Immature natural killer cell (primary cell): ENCODE data around the gene PIAS1. TPM values are rescaled to one million over a fixed set of nuclear protein-coding genes. Genes with fewer than 3 reads are reported as not detected.
A peak's percentile ranks its signal among the peaks of the same experiment; 100 is the strongest.

Experiments used
- DNase-seq, 3 donors: peaks; one replicate each; pipeline ENCODE4 v3.0.0; 2022; ENCODE audit warnings: mixed read lengths in 1 of 3
- H3K27ac Mint-ChIP-seq, 6 donors: one replicate each; pipeline ENCODE4 v1.8.0; 2020; ENCODE audit warnings: mixed read lengths in 6 of 6, mild to moderate bottlenecking in 5 of 6, inconsistent platforms in 4 of 6, moderate library complexity in 3 of 6
- H3K27me3 Mint-ChIP-seq, 3 donors: one replicate each; pipeline ENCODE4 v1.8.0; 2020 to 2021; ENCODE audit warnings: low read depth in 3 of 3, mild to moderate bottlenecking in 3 of 3, mixed read lengths in 3 of 3, moderate library complexity in 3 of 3, inconsistent platforms in 1 of 3
- H3K36me3 Mint-ChIP-seq, 3 donors: one replicate each; pipeline ENCODE4 v1.8.0; 2020; ENCODE audit warnings: mixed read lengths in 3 of 3, inconsistent platforms in 2 of 3, mild to moderate bottlenecking in 2 of 3
- H3K4me1 Mint-ChIP-seq, 2 donors: one replicate each; pipeline ENCODE4 v1.8.0; 2020; ENCODE audit warnings: inconsistent platforms in 2 of 2, mild to moderate bottlenecking in 2 of 2, mixed read lengths in 2 of 2, moderate library complexity in 1 of 2
- H3K4me3 Mint-ChIP-seq, 5 donors: one replicate each; pipeline ENCODE4 v1.8.0; 2020; ENCODE audit warnings: mild to moderate bottlenecking in 5 of 5, mixed read lengths in 5 of 5, inconsistent platforms in 3 of 5, moderate library complexity in 3 of 5
- H3K9me3 Mint-ChIP-seq, 6 donors: one replicate each; pipeline ENCODE4 v1.8.0; 2020; ENCODE audit warnings: mild to moderate bottlenecking in 6 of 6, mixed read lengths in 6 of 6, inconsistent platforms in 4 of 6, moderate library complexity in 3 of 6
- polyA plus RNA-seq, 3 donors: library from polyadenylated mRNA; unstranded; fragments of 300-500 nt; fragmentation: Illumina TruSeq; gene quantifications; one replicate each; pipeline ENCODE4 v1.2.3, GENCODE V29; 2021

PIAS1 gene
- polyA plus RNA-seq, 3 donors from 2014 or later, result 84.1 to 138 (median 112) TPM

GRCh38 chr15:68124700-68125099, 70.6 kb downstream of the PIAS1 start:
- Mint-ChIP-seq H3K4me3 (no peak overlapping the region), H3K36me3 (peaks cover 4 to 12% (median 11%) of the 10 kb centered on the region in 3 donors), H3K4me1 (peaks cover 26 to 64% of the 10 kb centered on the region in 2 donors)

GRCh38 chr15:68126396-68126795, 72.3 kb downstream of the PIAS1 start:
- no peaks in the 10 kb centered on the region for H3K9me3 Mint-ChIP-seq
- peak overlapping the region in 2 of 6 donors; percentile 8 to 17 for H3K27ac Mint-ChIP-seq
- peaks cover 18 to 60% of the 10 kb centered on the region in 2 donors for H3K4me1 Mint-ChIP-seq
- H3K27me3 Mint-ChIP-seq, result peaks cover 0 to 1% (median 0%) of the 10 kb centered on the region in 3 donors
- DNase-seq, result no peak
- H3K4me3 Mint-ChIP-seq, result no peak overlapping the region
- peaks cover under 1 to 8% (median 2%) of the 10 kb centered on the region in 3 donors for H3K36me3 Mint-ChIP-seq

More at GRCh38 chr15:68124700-68125099, 70.6 kb downstream of the PIAS1 start:
- H3K27ac Mint-ChIP-seq, result no peak overlapping the region
- H3K27me3 Mint-ChIP-seq, result peaks cover 0 to 1% (median 0%) of the 10 kb centered on the region in 3 donors
- no peaks in the 10 kb centered on the region for H3K9me3 Mint-ChIP-seq
- no peak for DNase-seq

GRCh38 chr15:68129072-68129471, 75.0 kb downstream of the PIAS1 start:
- Mint-ChIP-seq H3K27me3 (peaks cover 0 to 1% (median 0%) of the 10 kb centered on the region in 3 donors), H3K36me3 (peaks cover 0 to 5% (median 0%) of the 10 kb centered on the region in 3 donors), H3K9me3 (no peaks in the 10 kb centered on the region), H3K27ac (no peak overlapping the region), H3K4me1 (peaks cover 19 to 61% of the 10 kb centered on the region in 2 donors), H3K4me3 (no peak overlapping the region)
- DNase-seq, result no peak

GRCh38 chr15:68130851-68131250, 76.7 kb downstream of the PIAS1 start:
- H3K36me3 Mint-ChIP-seq, result peaks cover 0 to 4% (median 0%) of the 10 kb centered on the region in 3 donors
- peaks cover 9 to 43% of the 10 kb centered on the region in 2 donors for H3K4me1 Mint-ChIP-seq
- H3K9me3 Mint-ChIP-seq, result no peaks in the 10 kb centered on the region
- no peak overlapping the region for H3K4me3 Mint-ChIP-seq
- H3K27me3 Mint-ChIP-seq, result peaks cover 0 to 1% (median 0%) of the 10 kb centered on the region in 3 donors
- no peak for DNase-seq
- H3K27ac Mint-ChIP-seq, result no peak overlapping the region

GRCh38 chr15:68137096-68137495, 83.0 kb downstream of the PIAS1 start:
- peaks cover 17 to 57% of the 10 kb centered on the region in 2 donors for H3K4me1 Mint-ChIP-seq
- no peak for DNase-seq
- H3K4me3 Mint-ChIP-seq, result no peak overlapping the region
- peaks cover 0 to 5% (median 3%) of the 10 kb centered on the region in 3 donors for H3K36me3 Mint-ChIP-seq
- no peak overlapping the region for H3K27ac Mint-ChIP-seq
- H3K27me3 Mint-ChIP-seq, result no peaks in the 10 kb centered on the region
- no peaks in the 10 kb centered on the region for H3K9me3 Mint-ChIP-seq

GRCh38 chr15:68143129-68143528, 89.0 kb downstream of the PIAS1 start:
- Mint-ChIP-seq H3K9me3 (no peaks in the 10 kb centered on the region), H3K27ac (peak overlapping the region in 1 of 6 donors; percentile 49), H3K27me3 (no peaks in the 10 kb centered on the region), H3K4me1 (peaks cover 14 to 62% of the 10 kb centered on the region in 2 donors), H3K4me3 (no peak overlapping the region), H3K36me3 (peaks cover 0 to 24% (median 16%) of the 10 kb centered on the region in 3 donors)
- no peak for DNase-seq

- H3K27ac Mint-ChIP-seq, result peak overlapping the region in 2 of 6 donors; percentile 13 to 49
Measured at GRCh38 chr15:68143785-68144184, 89.7 kb downstream of the PIAS1 start.

GRCh38 chr15:68145706-68146105, 91.6 kb downstream of the PIAS1 start:
- Mint-ChIP-seq H3K9me3 (no peaks in the 10 kb centered on the region), H3K27ac (no peak overlapping the region), H3K4me1 (peaks cover 12 to 51% of the 10 kb centered on the region in 2 donors), H3K4me3 (no peak overlapping the region), H3K27me3 (no peaks in the 10 kb centered on the region), H3K36me3 (peaks cover 0 to 21% (median 12%) of the 10 kb centered on the region in 3 donors)
- no peak for DNase-seq

More at GRCh38 chr15:68143785-68144184, 89.7 kb downstream of the PIAS1 start:
- Mint-ChIP-seq H3K36me3 (peaks cover 0 to 24% (median 16%) of the 10 kb centered on the region in 3 donors), H3K27me3 (no peaks in the 10 kb centered on the region), H3K4me1 (peaks cover 14 to 63% of the 10 kb centered on the region in 2 donors), H3K4me3 (no peak overlapping the region), H3K9me3 (no peaks in the 10 kb centered on the region)
- no peak for DNase-seq

- Mint-ChIP-seq H3K9me3 (no peaks in the 10 kb centered on the region), H3K27ac (peak overlapping the region in 3 of 6 donors; percentile 8 to 68 (median 46)), H3K27me3 (peaks cover 0 to 2% (median 0%) of the 10 kb centered on the region in 3 donors), H3K36me3 (peaks cover 0 to 20% (median 18%) of the 10 kb centered on the region in 3 donors), H3K4me1 (peaks cover 10 to 48% of the 10 kb centered on the region in 2 donors), H3K4me3 (no peak overlapping the region)
- DNase-seq, result no peak
Measured at GRCh38 chr15:68148039-68148438, 93.9 kb downstream of the PIAS1 start.

- DNase-seq, result no peak
- no peak overlapping the region for H3K4me3 Mint-ChIP-seq
- peaks cover 0 to 2% (median 0%) of the 10 kb centered on the region in 3 donors for H3K27me3 Mint-ChIP-seq
- H3K36me3 Mint-ChIP-seq, result peaks cover 6 to 18% (median 15%) of the 10 kb centered on the region in 3 donors
- peaks cover 7 to 38% of the 10 kb centered on the region in 2 donors for H3K4me1 Mint-ChIP-seq
- no peaks in the 10 kb centered on the region for H3K9me3 Mint-ChIP-seq
- H3K27ac Mint-ChIP-seq, result peak overlapping the region in 2 of 6 donors; percentile 8 to 15
Measured at GRCh38 chr15:68149059-68149458, 94.9 kb downstream of the PIAS1 start.

- Mint-ChIP-seq H3K4me3 (no peak overlapping the region), H3K27ac (no peak overlapping the region), H3K4me1 (peaks cover 7 to 31% of the 10 kb centered on the region in 2 donors), H3K9me3 (no peaks in the 10 kb centered on the region), H3K27me3 (peaks cover 0 to 2% (median 0%) of the 10 kb centered on the region in 3 donors), H3K36me3 (peaks cover 10 to 24% (median 22%) of the 10 kb centered on the region in 3 donors)
- DNase-seq, result no peak
Measured at GRCh38 chr15:68150187-68150586, 96.1 kb downstream of the PIAS1 start.

- Mint-ChIP-seq H3K9me3 (no peaks in the 10 kb centered on the region), H3K27ac (no peak overlapping the region), H3K4me3 (no peak overlapping the region), H3K4me1 (peaks cover 7 to 25% of the 10 kb centered on the region in 2 donors), H3K27me3 (peaks cover 0 to 2% (median 0%) of the 10 kb centered on the region in 3 donors), H3K36me3 (peaks cover 10 to 19% (median 18%) of the 10 kb centered on the region in 3 donors)
- DNase-seq, result no peak
Measured at GRCh38 chr15:68151277-68151676, 97.2 kb downstream of the PIAS1 start.

- peaks cover 10 to 13% (median 10%) of the 10 kb centered on the region in 3 donors for H3K36me3 Mint-ChIP-seq
- peaks cover 7 to 24% of the 10 kb centered on the region in 2 donors for H3K4me1 Mint-ChIP-seq
- no peaks in the 10 kb centered on the region for H3K9me3 Mint-ChIP-seq
- no peak for DNase-seq
- peaks cover 0 to 2% (median 0%) of the 10 kb centered on the region in 3 donors for H3K27me3 Mint-ChIP-seq
- H3K27ac Mint-ChIP-seq, result no peak overlapping the region
- H3K4me3 Mint-ChIP-seq, result no peak overlapping the region
Measured at GRCh38 chr15:68152342-68152741, 98.2 kb downstream of the PIAS1 start.

- H3K4me1 Mint-ChIP-seq, result peaks cover 0 to 7% of the 10 kb centered on the region in 2 donors
- H3K4me3 Mint-ChIP-seq, result no peak overlapping the region
- peaks cover 10 to 13% (median 12%) of the 10 kb centered on the region in 3 donors for H3K36me3 Mint-ChIP-seq
- H3K27me3 Mint-ChIP-seq, result peaks cover 0 to 2% (median 0%) of the 10 kb centered on the region in 3 donors
- no peak overlapping the region for H3K27ac Mint-ChIP-seq
- H3K9me3 Mint-ChIP-seq, result no peaks in the 10 kb centered on the region
- peak in 2 of 3 donors; percentile 8 to 16 for DNase-seq
Measured at GRCh38 chr15:68154923-68155559, 100.9 kb downstream of the PIAS1 start.
